WERI-Rb-1 (cell line): Measurements from ENCODE around the gene XIRP2.

Experiments
- DNase-seq: peaks from one replicate; pipeline ENCODE4 v3.0.0-alpha.2; 2020
- H3K27ac ChIP-seq: fragments of 250-450 bp; sonication (Bioruptor Pico); 2 replicates; pipeline ENCODE4 v1.5.1; 2020; ENCODE audit warnings: mild to moderate bottlenecking, moderate library complexity
- H3K27me3 ChIP-seq: fragments of 250-450 bp; sonication (Bioruptor Pico); 2 replicates; pipeline ENCODE4 v1.5.1; 2021; ENCODE audit warnings: mild to moderate bottlenecking, low read depth, moderate library complexity; ENCODE audit not compliant: insufficient read depth, severe bottlenecking
- H3K36me3 ChIP-seq: fragments of 250-450 bp; sonication (Bioruptor Pico); 2 replicates; pipeline ENCODE4 v1.5.1; 2020; ENCODE audit warnings: mild to moderate bottlenecking, moderate library complexity
- H3K4me3 ChIP-seq: 2 replicates; pipeline ENCODE4 v1.5.1; 2011; ENCODE audit warnings: low read depth, mild to moderate bottlenecking, control low read depth, low read length
- H3K9me3 ChIP-seq: fragments of 250-450 bp; sonication (Bioruptor Pico); 2 replicates; pipeline ENCODE4 v1.5.1; 2021; ENCODE audit warnings: mild to moderate bottlenecking, moderate library complexity; ENCODE audit not compliant: severe bottlenecking
- TF ChIP-seq, protein P1 (sequence below): IDR thresholded peaks from 2 replicates; pipeline ENCODE4 v1.5.1; 2011; ENCODE audit warnings: low read depth, mild to moderate bottlenecking, control low read depth, inconsistent platforms, low read length

Gene XIRP2

DNA sequence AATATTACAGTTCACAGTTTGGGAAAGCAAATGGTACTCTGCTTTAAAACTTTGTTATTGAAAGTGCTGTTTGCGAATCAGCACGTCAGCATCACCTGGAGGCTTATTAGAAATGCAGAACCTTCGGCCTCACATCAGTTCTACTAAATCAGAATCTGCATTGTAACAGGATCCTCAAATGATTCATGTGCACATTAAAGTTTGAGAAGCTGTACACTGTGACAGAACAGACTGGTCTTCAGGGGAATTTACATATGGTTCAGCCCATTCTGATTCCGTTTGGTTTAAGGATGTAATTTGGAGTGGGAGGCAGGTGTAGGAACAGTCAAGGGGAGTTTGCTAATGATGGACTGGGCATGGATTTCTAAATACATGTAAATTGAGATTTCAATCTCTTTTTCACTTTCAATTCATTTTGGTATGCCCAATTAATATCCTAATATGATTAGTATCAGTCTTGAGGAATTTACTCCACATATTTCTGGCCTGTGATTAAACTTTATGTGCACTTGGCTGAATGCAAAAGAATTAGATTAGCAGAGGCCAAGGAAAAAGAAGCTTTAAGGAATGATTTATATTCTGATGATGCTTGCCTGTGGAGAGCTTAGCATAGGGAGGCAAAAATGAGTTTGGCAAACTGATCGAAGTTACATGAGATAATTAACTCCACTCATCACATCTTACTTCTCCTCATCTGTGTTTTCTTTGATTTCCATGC, 248.8 kb downstream of the XIRP2 start:
- no peaks in the 10 kb centered on the region for H3K27me3 ChIP-seq
- no peak overlapping the region for H3K4me3 ChIP-seq
- TF ChIP-seq, protein P1, sequence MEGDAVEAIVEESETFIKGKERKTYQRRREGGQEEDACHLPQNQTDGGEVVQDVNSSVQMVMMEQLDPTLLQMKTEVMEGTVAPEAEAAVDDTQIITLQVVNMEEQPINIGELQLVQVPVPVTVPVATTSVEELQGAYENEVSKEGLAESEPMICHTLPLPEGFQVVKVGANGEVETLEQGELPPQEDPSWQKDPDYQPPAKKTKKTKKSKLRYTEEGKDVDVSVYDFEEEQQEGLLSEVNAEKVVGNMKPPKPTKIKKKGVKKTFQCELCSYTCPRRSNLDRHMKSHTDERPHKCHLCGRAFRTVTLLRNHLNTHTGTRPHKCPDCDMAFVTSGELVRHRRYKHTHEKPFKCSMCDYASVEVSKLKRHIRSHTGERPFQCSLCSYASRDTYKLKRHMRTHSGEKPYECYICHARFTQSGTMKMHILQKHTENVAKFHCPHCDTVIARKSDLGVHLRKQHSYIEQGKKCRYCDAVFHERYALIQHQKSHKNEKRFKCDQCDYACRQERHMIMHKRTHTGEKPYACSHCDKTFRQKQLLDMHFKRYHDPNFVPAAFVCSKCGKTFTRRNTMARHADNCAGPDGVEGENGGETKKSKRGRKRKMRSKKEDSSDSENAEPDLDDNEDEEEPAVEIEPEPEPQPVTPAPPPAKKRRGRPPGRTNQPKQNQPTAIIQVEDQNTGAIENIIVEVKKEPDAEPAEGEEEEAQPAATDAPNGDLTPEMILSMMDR: no peak
- no peak overlapping the region for H3K27ac ChIP-seq
- no peak for DNase-seq
- H3K9me3 ChIP-seq: no peaks in the 10 kb centered on the region
- no peaks in the 10 kb centered on the region for H3K36me3 ChIP-seq

DNA sequence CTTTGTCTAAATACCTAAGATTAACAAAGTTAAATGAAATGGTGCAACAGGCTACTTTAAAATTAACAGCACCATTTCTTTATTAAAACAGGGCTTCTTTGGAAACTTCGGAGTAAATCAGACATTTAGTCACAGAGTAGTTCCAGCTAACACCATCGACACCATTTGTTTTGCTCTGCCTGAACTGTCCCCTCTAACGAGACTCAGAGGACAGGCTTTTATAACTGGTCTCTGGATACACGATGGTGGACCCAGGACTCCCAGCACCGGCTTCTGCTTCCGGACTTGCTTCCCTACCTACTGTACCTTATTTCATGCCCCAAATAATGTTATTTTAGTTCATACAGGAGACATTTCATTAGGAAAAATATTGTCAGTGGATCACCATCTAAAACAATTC, 252.1 kb downstream of the XIRP2 start:
- no peaks in the 10 kb centered on the region for H3K36me3 ChIP-seq
- no peaks in the 10 kb centered on the region for H3K27me3 ChIP-seq
- TF ChIP-seq, protein P1: no peak
- H3K27ac ChIP-seq: no peak overlapping the region
- no peaks in the 10 kb centered on the region for H3K9me3 ChIP-seq
- DNase-seq: no peak
- H3K4me3 ChIP-seq: no peak overlapping the region

DNA sequence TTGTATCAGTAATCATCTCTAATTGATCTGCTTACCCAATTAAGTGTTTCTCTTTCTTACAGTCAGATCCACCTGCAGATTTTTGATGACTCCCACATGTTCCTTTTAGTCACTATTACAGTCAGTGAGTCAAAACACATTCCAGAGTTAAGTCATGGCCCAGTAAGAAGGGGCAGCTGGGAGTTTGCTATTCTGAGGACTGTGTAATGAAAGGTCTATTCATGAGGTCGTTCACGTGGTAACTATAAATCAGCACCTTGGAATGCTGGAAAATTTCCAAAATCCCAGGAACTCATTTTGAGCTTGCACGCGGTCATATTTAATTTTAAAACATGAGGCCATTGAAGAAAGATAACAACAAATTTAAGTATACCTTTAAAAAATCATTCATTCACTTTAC, 252.5 kb downstream of the XIRP2 start:
- Histone ChIP-seq H3K9me3 (no peaks in the 10 kb centered on the region), H3K36me3 (no peaks in the 10 kb centered on the region), H3K4me3 (no peak overlapping the region), H3K27ac (no peak overlapping the region), H3K27me3 (no peaks in the 10 kb centered on the region)
- TF ChIP-seq, protein P1: no peak
- DNase-seq: no peak

DNA sequence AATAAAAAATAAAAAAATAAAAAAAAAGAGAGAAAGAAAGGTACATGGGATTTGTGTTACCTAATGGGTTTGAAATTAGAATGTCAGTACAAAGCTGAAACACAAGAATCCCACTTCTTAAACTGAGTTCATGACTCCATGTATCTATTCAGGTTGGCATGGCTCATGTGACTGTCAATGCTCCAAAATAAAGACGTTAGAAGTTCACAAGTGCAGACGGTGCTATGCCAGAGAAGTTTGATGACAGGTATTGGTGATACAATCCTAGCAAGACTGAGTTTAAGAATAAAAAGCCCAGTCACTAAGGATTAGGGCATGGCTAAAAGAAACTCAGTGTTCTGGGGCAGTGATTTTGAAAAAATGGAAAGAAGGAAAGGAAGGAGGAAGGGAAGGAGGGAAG, 254.3 kb downstream of the XIRP2 start:
- Histone ChIP-seq H3K9me3 (no peaks in the 10 kb centered on the region), H3K27ac (no peak overlapping the region), H3K36me3 (no peaks in the 10 kb centered on the region), H3K27me3 (no peaks in the 10 kb centered on the region), H3K4me3 (no peak overlapping the region)
- TF ChIP-seq, protein P1: no peak
- no peak for DNase-seq

DNA sequence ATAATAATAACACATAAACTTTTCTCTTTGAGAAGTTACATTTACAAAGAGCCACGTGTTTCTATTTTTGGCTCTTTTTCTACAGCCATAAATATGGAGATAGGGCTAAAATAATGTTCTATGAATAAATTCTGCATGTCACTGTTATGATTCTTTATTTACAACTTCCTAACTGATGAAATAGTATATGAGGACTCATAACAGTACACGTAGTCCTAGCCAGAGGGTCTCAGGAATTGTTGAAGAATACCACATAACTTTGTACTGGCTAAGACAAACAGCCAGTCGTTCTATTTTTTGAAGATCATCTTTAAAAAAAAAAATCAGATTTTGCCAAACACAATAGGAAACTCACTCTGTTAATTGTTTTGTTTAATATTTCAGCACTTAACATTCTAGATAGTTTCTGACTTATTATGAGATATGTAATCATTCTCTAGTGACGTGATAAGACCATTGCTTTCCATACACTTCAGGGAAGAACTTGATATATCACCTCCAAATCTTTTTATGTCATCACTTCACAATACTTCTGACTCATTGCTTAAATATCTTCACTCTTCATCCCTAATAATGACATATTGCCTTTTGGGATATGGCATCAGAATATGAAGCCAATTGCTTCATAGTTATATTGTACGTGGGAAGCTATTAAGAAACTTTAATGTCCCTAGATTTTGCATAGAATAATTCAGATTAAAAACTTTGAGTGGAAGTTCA, 256.1 kb downstream of the XIRP2 start:
- Histone ChIP-seq H3K4me3 (no peak overlapping the region), H3K36me3 (no peaks in the 10 kb centered on the region), H3K27ac (no peak overlapping the region), H3K9me3 (no peaks in the 10 kb centered on the region), H3K27me3 (no peaks in the 10 kb centered on the region)
- DNase-seq: no peak
- TF ChIP-seq, protein P1: no peak
